ENCODE results near the gene PDIA5. TPM values are rescaled to one million over a fixed set of nuclear protein-coding genes. Genes with fewer than 3 reads are reported as not detected.

The PDIA5 gene
- total RNA-seq, 4 donors from 2014 or later: 34.0 to 52.4 (median 44.6) TPM

GRCh38 chr3:123168122-123168521, 101.3 kb downstream of the PDIA5 start:
- Histone ChIP-seq H3K27ac (no peak overlapping the region), H3K4me1 (no peaks in the 10 kb centered on the region), H3K4me3 (replicated peaks in 1 of 3) (no peak overlapping the region), H3K9me3 (no peaks in the 10 kb centered on the region), H3K36me3 (peaks cover 6 to 13% of the 10 kb centered on the region in 2 donors), H3K27me3 (no peaks in the 10 kb centered on the region)
- no peak for DNase-seq
- TF ChIP-seq POLR2A (IDR thresholded peaks at IDR 0.05): no peak
- no peak for TF ChIP-seq CTCF (IDR thresholded peaks at IDR 0.05)
- intact Hi-C loops (cut with DNase I): no loop called here

GRCh38 chr3:123168605-123169004, 101.8 kb downstream of the PDIA5 start:
- WGBS, 2 donors: 87 to 92% methylated on average over 2 of the region's 2 CpGs
- no peak overlapping the region for H3K4me3 ChIP-seq (replicated peaks in 1 of 3)
- peaks cover 6 to 13% of the 10 kb centered on the region in 2 donors for H3K36me3 ChIP-seq
- TF ChIP-seq CTCF (IDR thresholded peaks at IDR 0.05) (no peak), POLR2A (IDR thresholded peaks at IDR 0.05) (no peak)
- no peaks in the 10 kb centered on the region for H3K4me1 ChIP-seq
- intact Hi-C loops (cut with DNase I): no loop called here
- no peaks in the 10 kb centered on the region for H3K9me3 ChIP-seq
- H3K27me3 ChIP-seq: no peaks in the 10 kb centered on the region
- no peak for DNase-seq
- no peak overlapping the region for H3K27ac ChIP-seq

GRCh38 chr3:123169492-123169929, 102.7 kb downstream of the PDIA5 start:
- Histone ChIP-seq H3K9me3 (no peaks in the 10 kb centered on the region), H3K27me3 (no peaks in the 10 kb centered on the region), H3K4me3 (replicated peaks in 1 of 3) (no peak overlapping the region), H3K4me1 (no peaks in the 10 kb centered on the region), H3K27ac (no peak overlapping the region), H3K36me3 (peaks cover 5 to 8% of the 10 kb centered on the region in 2 donors)
- 64 to 67% methylated on average over 5 of the region's 5 CpGs for WGBS, 2 donors
- intact Hi-C loops (cut with DNase I): no loop called here
- DNase-seq: no peak
- TF ChIP-seq CTCF (IDR thresholded peaks at IDR 0.05) (no peak), POLR2A (IDR thresholded peaks at IDR 0.05) (no peak)

- TF ChIP-seq CTCF (IDR thresholded peaks at IDR 0.05): no peak
- TF ChIP-seq POLR2A (IDR thresholded peaks at IDR 0.05): no peak
- 52 to 96% methylated on average over 2 of the region's 2 CpGs for WGBS, 2 donors
Measured at GRCh38 chr3:123169930-123170329, 103.1 kb downstream of the PDIA5 start.

GRCh38 chr3:123180791-123181190, 114.0 kb downstream of the PDIA5 start:
- Histone ChIP-seq H3K4me3 (replicated peaks in 1 of 3) (no peak overlapping the region), H3K9me3 (no peaks in the 10 kb centered on the region), H3K36me3 (no peaks in the 10 kb centered on the region), H3K27ac (no peak overlapping the region), H3K27me3 (no peaks in the 10 kb centered on the region), H3K4me1 (no peaks in the 10 kb centered on the region)
- WGBS, 2 donors: 90 to 94% methylated on average over 5 of the region's 5 CpGs
- DNase-seq: no peak
- TF ChIP-seq POLR2A (IDR thresholded peaks at IDR 0.05) (no peak), CTCF (IDR thresholded peaks at IDR 0.05) (no peak)
- intact Hi-C loops (cut with DNase I): no loop called here

More at GRCh38 chr3:123169930-123170329, 103.1 kb downstream of the PDIA5 start:
- intact Hi-C loops (cut with DNase I): no loop called here
- H3K27me3 ChIP-seq: no peaks in the 10 kb centered on the region
- no peaks in the 10 kb centered on the region for H3K9me3 ChIP-seq
- peaks cover under 1 to 4% of the 10 kb centered on the region in 2 donors for H3K36me3 ChIP-seq
- DNase-seq: no peak
- no peak overlapping the region for H3K4me3 ChIP-seq (replicated peaks in 1 of 3)
- H3K27ac ChIP-seq: no peak overlapping the region
- H3K4me1 ChIP-seq: no peaks in the 10 kb centered on the region
